Medulla oblongata (tissue), 1 donor: ENCODE data around the gene DDHD1.
"Not testable (repeated sequence)": the region's sequence is repeated elsewhere in the genome, so short reads cannot be mapped to it uniquely, and the experiment has no call there.

ENCODE experiments used
- DNase-seq: peaks from one replicate; pipeline ENCODE4 v3.0.0-alpha.2; 2015; ENCODE audit errors: extremely low spot score

The DDHD1 gene

GRCh38 chr14:53108292-53109104, 44.6 kb downstream of the DDHD1 start:
- DNase-seq = no peak

- DNase-seq = no peak
These were observed 46.4 kb downstream of the DDHD1 start for GRCh38 chr14:53106768-53107167.

GRCh38 chr14:53103636-53104340, 49.3 kb downstream of the DDHD1 start:
- DNase-seq = peak; percentile 27

GRCh38 chr14:53093206-53093605, 59.9 kb downstream of the DDHD1 start:
- DNase-seq = no peak

- DNase-seq = no peak
These were observed 62.3 kb downstream of the DDHD1 start for GRCh38 chr14:53090853-53091252.

GRCh38 chr14:53084954-53085353, 68.2 kb downstream of the DDHD1 start:
- not testable (repeated sequence) for DNase-seq

GRCh38 chr14:53064475-53064874, 88.6 kb downstream of the DDHD1 start:
- DNase-seq = no peak

GRCh38 chr14:53062856-53063255, 90.3 kb downstream of the DDHD1 start:
- DNase-seq = no peak

- no peak for DNase-seq
These were observed 93.1 kb downstream of the DDHD1 start for GRCh38 chr14:53060046-53060445.

GRCh38 chr14:53055003-53055402, 98.1 kb downstream of the DDHD1 start:
- DNase-seq = peak; percentile 90

- DNase-seq = no peak
These were observed 98.7 kb downstream of the DDHD1 start for GRCh38 chr14:53054457-53054856.

- no peak for DNase-seq
These were observed 104.5 kb downstream of the DDHD1 start for GRCh38 chr14:53048631-53049030.

- DNase-seq = no peak
These were observed 105.6 kb downstream of the DDHD1 start for GRCh38 chr14:53047307-53048069.

GRCh38 chr14:53044486-53044885, 108.6 kb downstream of the DDHD1 start:
- DNase-seq = no peak

- DNase-seq = no peak
These were observed 110.0 kb downstream of the DDHD1 start for GRCh38 chr14:53043027-53043581.

GRCh38 chr14:53042480-53042879, 110.6 kb downstream of the DDHD1 start:
- DNase-seq = no peak

GRCh38 chr14:53041067-53041466, 112.1 kb downstream of the DDHD1 start:
- DNase-seq = no peak

- DNase-seq = no peak
These were observed 114.5 kb downstream of the DDHD1 start for GRCh38 chr14:53038629-53039028.

GRCh38 chr14:53037016-53037415, 116.1 kb downstream of the DDHD1 start:
- no peak for DNase-seq

- DNase-seq = no peak
These were observed 117.5 kb downstream of the DDHD1 start for GRCh38 chr14:53035336-53036210.

- no peak for DNase-seq
These were observed 118.4 kb downstream of the DDHD1 start for GRCh38 chr14:53034688-53035230.
